ENCODE measurements around the gene GMPPA. TPM values are rescaled to one million over a fixed set of nuclear protein-coding genes. Genes with fewer than 3 reads are reported as not detected.

GMPPA gene
- total RNA-seq, 1 donor from 2014 or later: 54.0 TPM

DNA sequence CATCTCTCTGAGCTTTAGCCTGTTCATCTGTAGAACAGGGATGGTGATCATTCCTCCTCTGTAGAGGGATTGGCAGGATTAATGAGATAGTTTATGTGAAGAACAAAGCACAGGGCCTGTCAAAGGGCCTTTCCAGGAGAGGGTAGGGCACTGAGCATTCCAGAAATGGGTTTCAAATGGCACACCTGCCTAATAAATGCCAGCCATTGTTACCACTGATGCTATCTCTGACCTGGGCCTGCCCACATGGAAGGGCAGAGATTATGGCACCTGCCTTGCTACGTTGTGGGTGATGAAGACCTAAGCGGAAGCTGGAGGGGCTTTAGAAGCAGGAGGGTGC lies 31.0 kb upstream of the GMPPA start:
- intact Hi-C loops (cut with micrococcal nuclease): no loop called here

DNA sequence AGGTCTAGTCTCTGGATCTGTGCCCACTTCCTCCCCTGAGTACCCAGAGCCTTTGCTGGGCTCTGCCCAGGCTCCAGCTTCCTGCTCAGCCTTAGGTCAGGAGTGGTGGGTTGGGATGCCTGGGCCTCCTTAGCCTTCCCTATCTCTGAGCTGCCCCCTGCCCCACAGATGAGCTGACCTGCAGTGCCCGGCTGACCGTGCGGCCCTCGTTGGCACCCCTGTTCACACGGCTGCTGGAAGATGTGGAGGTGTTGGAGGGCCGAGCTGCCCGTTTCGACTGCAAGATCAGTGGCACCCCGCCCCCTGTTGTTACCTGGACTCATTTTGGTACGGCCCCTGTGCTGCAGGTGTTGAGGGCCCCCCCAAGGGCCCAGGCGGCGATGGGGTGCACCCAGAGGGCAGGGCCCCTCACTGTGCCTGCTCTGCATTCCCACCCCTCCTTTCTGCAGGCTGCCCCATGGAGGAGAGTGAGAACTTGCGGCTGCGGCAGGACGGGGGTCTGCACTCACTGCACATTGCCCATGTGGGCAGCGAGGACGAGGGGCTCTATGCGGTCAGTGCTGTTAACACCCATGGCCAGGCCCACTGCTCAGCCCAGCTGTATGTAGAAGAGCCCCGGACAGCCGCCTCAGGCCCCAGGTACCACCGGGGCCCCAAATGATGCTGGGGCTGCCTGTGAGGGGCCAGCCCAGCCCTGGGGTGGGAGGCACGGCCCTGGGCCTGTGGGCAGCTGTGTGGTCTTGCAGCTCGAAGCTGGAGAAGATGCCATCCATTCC lies 30.1 kb upstream of the GMPPA start:
- intact Hi-C loops (cut with micrococcal nuclease): no loop called here

- intact Hi-C loops (cut with micrococcal nuclease): no loop called here
Measured at GRCh38 chr2:219469186-219469724, 29.4 kb upstream of the GMPPA start.

DNA sequence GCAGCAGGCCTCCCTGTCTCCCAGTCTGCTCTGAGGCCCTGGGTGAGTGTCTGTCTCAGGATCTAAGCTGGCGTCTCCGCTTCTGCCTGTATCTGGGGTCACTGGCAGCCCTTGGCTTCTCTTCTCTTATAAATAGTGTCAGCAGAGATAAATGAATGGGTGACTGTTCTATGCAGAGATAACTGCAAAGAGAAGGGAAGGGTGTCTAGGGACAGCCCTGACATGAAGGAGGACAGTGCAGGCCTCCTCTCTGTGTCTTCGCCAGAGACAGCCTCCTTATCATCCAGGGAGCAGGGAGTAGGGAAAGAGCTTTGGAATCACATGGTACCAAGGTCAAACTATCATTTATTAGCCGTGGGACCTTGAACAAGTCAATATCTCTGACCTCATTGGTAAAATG lies 28.3 kb upstream of the GMPPA start:
- intact Hi-C loops (cut with micrococcal nuclease): no loop called here

- intact Hi-C loops (cut with micrococcal nuclease): no loop called here
Measured at GRCh38 chr2:219471476-219472371, 27.0 kb upstream of the GMPPA start.

GRCh38 chr2:219472629-219473187 lies 26.0 kb upstream of the GMPPA start:
- intact Hi-C loops (cut with micrococcal nuclease): no loop called here

DNA sequence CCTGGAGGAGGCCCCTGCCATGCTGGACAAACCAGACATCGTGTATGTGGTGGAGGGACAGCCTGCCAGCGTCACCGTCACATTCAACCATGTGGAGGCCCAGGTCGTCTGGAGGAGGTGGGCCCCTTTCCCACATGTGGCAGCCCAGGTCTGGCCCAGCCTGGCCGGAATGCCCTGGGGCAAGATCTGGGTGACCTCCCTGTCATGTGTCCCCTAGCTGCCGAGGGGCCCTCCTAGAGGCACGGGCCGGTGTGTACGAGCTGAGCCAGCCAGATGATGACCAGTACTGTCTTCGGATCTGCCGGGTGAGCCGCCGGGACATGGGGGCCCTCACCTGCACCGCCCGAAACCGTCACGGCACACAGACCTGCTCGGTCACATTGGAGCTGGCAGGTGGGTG lies 25.2 kb upstream of the GMPPA start:
- intact Hi-C loops (cut with micrococcal nuclease): no loop called here

GRCh38 chr2:219474285-219475060 lies 24.2 kb upstream of the GMPPA start:
- intact Hi-C loops (cut with micrococcal nuclease): loop anchor here (5.0 kb wide), 1 partner anchor 168 kb away; no protein-coding TSS in a partner anchor

DNA sequence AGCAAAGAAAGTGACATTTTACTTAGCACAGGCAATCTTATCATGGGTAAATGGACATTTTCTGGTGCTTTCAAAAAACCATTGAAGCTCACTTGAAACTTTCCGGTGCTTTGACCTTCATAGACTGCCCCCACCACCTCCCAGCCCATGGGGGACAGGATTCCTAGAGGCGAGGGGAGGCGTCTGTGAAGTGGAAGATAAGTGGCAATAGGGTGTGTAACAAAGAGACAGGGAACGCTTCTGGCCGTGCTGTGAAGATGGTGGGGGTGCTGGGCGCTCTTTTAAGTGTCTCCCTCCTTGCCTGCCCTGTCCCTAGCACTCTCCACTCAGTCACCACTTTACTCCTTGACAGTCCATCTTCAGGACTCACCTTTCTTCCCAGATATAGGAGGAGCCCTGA lies 23.4 kb upstream of the GMPPA start:
- intact Hi-C loops (cut with micrococcal nuclease): loop anchor here (5.0 kb wide), 1 partner anchor 167 kb away; no protein-coding TSS in a partner anchor

DNA sequence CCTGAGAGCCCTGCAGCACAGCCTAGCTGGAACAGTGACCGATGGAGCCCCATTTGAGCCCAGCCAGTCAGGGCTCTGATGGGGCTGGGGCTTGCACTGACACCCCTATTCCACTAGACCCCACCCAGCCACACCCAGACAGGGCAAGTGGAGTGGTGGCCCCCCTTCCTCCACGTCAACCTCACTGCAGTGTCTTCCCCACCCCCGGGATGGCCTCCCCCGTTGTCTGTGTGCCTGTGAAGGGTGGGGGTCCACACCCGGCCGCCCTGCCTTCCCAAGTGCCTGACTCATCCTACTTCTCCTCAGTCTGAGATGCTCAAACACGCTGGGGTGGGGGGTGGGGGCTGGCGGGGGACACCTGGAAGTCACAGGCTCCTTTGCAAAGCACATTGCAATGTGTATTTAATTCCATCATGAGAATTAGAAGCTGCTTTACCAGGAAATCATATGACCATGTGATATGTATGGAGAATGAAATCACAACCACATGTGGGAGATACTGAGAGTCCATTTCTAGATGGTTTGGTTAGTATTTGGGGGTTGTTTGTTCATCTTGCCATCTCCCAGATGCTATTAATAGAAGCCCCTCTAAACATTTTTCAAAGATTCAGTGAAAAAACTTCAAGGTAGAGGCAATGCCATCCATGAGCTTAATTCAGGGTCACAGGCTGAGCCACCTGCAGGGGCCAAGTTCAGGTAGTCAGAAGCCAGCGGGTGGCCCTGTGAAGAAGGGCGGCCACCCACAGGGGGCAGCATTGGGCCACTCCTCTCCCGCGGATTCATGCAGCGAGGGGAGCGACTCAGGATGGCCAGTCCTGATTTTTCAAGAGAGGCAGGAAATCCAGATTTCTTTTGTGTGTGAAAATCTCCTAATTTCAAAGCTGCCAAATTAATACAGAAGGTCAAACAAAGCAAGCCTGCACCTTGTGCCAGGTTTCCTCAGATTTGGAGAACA lies 22.7 kb upstream of the GMPPA start:
- intact Hi-C loops (cut with micrococcal nuclease): loop anchor here (1.0 to 5.0 kb wide), 4 partner anchors 22 to 213 kb away; partner anchors contain the start of gene GMPPA

- intact Hi-C loops (cut with micrococcal nuclease): loop anchor here (1.0 to 5.0 kb wide), 4 partner anchors 22 to 213 kb away; partner anchors contain the start of gene GMPPA
Measured at GRCh38 chr2:219476652-219477151, 22.0 kb upstream of the GMPPA start.

DNA sequence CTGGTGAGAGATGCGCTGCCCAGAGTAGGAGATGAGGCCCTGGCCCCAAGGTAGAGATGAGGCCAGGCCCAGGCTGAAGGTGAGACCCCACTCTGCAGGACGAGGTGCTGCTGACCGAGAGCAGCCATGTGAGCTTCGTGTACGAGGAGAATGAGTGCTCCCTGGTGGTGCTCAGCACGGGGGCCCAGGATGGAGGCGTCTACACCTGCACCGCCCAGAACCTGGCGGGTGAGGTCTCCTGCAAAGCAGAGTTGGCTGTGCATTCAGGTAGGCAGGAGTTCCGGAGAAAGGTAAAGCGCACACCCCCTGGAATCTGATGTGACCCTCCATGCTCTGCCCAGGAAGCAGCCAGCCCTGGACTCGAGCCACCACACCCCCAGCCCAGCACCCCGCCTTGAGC lies 21.5 kb upstream of the GMPPA start:
- intact Hi-C loops (cut with micrococcal nuclease): loop anchor here (5.0 kb wide), 1 partner anchor 165 kb away; no protein-coding TSS in a partner anchor

GRCh38 chr2:219477815-219478214 lies 20.9 kb upstream of the GMPPA start:
- intact Hi-C loops (cut with micrococcal nuclease): loop anchor here (5.0 kb wide), 1 partner anchor 164 kb away; no protein-coding TSS in a partner anchor

- intact Hi-C loops (cut with micrococcal nuclease): loop anchor here (5.0 kb wide), 1 partner anchor 163 kb away; no protein-coding TSS in a partner anchor
Measured at GRCh38 chr2:219478916-219479315, 19.8 kb upstream of the GMPPA start.

- intact Hi-C loops (cut with micrococcal nuclease): no loop called here
Measured at GRCh38 chr2:219480004-219480403, 18.7 kb upstream of the GMPPA start.

GRCh38 chr2:219482674-219483405 lies 15.9 kb upstream of the GMPPA start:
- intact Hi-C loops (cut with micrococcal nuclease): no loop called here

- intact Hi-C loops (cut with micrococcal nuclease): no loop called here
Measured at GRCh38 chr2:219483451-219484342, 15.0 kb upstream of the GMPPA start.

Data from T-helper 1 cell treated with Interleukin-12 subunit alpha and Interleukin-12 subunit beta and Interleukin-4 antibody, amounts not matched to agents 30 ng/mL and 1 ng/mL, for 36 hours (primary cell).